HG03097 (cell line): ENCODE measurements around the gene PLPP4.
"Not testable (repeated sequence)": the region's sequence is repeated elsewhere in the genome, so short reads cannot be mapped to it uniquely, and the experiment has no call there.

Experiments used
- ATAC-seq: cut with Tn5 transposase; IDR thresholded peaks from one replicate; pipeline ENCODE4 v1.9.1; 2021; ENCODE audit not compliant: unreplicated experiment, low FRiP score

The PLPP4 gene

DNA sequence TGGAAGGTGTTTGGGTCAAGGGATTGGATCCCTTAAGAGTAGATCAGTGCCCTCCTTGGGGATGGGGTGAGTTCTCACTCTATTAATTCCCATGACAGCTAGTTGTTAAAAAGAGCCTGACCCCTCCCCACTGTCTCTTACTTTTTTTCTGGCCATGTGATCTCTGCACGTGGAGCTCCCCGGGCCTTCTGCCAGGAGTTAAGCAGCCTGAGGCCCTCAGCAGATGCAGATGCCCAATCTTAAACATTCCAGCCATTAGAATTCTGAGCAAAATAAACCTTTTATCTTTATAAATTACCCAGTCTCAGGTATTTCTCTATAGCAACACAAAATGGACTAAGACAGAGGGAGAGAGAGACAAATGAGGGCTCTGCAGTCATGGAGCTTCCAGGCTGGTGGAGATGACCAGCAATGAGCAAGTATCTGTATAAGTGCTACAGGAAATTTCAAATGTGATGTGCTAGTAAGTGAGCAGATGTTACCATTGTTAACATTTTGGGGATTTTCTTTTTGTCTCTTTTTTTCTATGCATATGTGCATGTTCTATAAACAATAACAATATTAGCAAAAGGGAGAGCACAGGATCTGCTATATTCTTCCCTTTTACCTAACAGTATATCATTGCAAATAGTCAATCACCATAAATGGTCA, 26.7 kb downstream of the PLPP4 start:
- no peak for ATAC-seq

GRCh38 chr10:120485946-120486345, 28.9 kb downstream of the PLPP4 start:
- ATAC-seq, result no peak

DNA sequence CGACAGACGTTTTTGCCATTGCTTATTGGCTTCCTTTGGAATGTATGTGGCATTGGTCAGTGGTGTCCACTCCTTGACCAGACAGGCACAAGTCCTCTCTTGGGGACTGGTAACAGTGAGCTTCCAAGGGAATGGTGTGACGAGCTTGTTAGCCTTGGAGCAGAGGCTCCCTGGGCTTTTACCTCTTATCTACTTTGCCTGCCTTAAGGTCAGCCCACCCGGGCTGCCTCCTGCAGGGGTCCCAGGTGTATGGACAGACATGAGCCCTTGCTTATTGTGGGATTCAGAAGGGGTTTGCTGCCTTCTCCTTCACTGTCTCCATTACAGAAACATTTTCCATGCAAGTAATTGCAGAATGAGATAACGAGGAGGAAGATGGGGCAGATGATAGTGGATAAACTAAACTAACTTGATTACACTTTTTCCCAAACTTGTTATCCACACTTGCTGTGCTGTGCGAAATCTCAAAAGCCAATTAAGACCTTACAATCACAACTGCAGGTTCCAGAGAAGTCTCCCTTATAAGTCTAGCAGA, 29.7 kb downstream of the PLPP4 start:
- ATAC-seq, result no peak

DNA sequence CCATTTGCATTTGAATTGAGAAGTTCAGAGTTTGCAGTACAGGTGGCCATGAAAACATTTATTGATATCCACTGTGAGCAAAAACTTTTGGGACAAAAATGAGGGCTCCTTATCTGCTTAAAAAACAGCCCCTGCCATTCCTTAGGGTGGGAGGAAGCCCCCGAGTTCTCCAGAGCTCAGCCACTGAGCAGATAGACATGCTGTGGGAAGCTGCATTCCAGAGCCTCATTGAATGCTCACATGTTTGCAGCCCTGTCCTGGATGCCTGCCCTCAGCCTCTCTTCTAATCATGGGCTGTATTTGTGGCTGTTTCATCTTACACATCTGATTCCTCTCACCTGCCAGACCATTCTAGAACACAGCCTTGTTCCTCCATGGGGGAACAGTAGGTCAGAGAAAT, 33.3 kb downstream of the PLPP4 start:
- no peak for ATAC-seq

- ATAC-seq, result no peak
These were observed 35.3 kb downstream of the PLPP4 start for GRCh38 chr10:120492346-120492745.

DNA sequence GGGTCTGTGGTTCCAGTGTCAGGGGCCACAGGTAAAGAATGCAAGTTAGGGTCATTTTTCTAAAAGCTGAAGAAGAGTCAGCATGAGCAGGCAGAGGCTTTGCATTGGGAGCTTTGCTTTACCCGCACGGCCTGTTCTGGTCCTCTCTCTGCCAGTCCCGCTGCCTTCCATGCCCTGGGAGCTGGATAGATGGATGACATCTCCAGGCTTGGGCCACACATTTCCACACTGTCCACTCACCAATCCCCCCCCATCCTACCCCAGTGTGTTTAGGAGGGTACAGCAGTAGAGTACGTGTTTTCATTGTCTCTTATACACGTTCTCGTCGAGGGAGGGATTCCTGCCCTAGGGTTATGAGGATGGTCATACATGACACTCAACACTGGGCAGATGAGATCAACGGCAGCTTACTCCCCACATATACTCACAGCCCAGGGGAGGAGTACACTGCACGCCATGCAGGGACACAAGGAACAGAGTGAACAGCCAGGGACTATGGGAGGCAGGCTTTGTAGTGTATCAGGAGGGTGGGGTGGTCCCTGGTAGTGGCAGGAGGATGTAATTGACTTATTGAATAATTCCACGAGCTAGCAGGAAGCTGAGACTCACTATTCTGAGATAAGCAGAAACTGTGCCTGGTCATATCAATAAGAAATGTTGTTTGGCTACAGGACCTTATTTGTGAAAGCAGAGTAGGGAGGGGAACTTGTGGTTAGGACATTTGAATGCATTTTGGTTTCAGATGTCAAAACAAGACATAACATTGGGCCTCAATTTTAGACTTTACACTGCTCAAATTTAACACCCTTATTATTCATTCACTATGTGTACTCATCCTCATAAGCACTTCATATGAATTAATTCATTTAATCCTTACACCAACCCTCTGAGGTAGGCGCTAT, 36.6 kb downstream of the PLPP4 start:
- ATAC-seq, result no peak

DNA sequence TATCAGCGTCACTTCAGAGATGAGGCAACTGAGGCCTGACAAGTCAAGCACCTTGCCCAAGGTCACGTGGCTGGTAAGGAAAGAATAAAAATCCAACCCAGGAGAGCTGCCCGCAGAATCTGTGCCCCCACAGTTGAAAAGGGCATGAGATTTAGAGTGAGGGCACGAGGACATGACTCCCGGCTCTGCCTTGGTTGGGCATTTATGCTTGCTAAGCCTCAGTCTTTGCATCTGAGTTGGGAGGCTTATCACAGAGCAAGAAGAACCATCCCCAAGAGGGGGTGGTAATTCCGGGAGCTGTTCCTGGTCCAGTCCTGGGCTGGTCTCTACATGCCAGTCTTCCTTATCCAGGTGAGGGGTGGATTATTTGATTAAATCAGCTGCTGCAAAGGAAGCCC, 37.3 kb downstream of the PLPP4 start:
- no peak for ATAC-seq

GRCh38 chr10:120495226-120496009, 38.4 kb downstream of the PLPP4 start:
- no peak for ATAC-seq

GRCh38 chr10:120499883-120500282, 42.9 kb downstream of the PLPP4 start:
- ATAC-seq, result no peak

GRCh38 chr10:120503689-120504088, 46.7 kb downstream of the PLPP4 start:
- ATAC-seq, result no peak

DNA sequence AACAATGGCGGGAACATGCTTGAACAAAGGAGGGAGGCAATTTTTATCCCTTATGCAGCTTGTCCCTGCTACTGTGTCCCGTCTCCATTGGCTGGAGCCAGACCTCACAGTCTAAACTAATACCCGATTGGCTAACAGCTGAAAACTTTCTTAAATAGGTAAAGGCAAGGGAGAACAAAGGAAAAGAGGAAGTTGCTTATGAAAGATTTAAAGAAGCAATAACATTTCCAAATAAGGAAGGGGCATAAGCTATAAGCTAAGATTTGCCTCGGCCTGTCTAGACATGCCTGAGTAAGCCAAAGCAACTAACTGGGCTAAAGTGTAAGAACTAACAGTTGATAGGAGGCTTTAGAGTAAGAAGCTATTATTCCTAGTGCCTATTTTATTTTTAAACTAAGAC, 47.2 kb downstream of the PLPP4 start:
- ATAC-seq, result not testable (repeated sequence)

DNA sequence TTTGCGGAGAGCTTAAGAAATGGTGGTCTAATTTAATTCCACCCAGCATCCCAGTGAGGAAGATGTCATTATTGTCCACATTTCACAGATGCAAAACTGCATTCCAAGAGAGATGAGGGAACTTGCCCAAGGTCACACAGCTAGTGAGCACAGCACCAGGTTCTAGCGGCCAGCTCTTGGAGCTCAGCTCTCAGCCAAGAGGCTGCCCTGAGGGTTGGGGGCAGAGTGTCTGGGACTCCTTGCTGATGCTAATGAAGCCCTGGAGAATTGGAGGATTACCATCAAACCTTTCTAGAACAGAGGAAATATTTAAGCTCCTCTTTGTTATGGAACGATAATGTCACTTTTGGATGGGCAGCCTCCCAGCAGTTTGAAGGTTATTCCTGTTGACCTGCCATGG, 48.0 kb downstream of the PLPP4 start:
- no peak for ATAC-seq

- ATAC-seq, result no peak
These were observed 48.8 kb downstream of the PLPP4 start for GRCh38 chr10:120505866-120506265.

DNA sequence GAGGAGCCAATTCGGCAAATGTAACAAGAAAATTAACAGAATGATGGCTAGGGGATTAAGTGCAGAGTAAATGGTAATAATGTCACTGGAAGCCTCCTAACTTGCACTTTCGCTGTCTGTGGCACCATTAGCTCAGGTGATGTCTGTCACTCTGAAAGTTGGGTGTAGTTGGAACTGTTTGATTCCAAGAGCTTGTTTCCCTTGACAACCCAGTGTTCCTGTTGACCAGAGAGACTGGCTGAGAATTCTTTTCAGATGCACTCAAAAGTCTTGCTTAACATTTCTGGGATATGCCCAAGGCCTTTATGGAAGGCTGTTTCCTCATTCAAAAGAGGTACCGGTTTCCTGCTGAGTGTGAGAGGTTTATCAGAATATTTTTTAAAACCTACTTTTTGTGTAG, 49.6 kb downstream of the PLPP4 start:
- no peak for ATAC-seq

DNA sequence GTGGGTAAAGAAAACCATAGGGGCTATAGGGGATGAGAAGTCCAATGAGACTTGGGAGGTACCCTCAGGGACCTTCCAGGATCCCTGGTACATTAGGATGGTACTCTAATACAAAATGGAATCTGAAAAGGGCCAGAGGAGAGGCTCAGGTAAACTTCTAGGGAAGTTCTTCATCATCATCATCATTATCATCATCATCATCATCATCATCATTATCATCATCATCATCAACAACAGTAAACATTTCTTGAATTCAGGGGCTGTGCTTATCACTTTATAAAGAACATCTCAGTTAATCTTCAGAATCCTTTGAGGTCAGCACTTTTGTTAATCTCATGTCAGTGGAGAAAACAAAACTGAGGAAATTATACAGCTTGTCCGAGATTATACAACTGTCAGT, 50.1 kb downstream of the PLPP4 start:
- ATAC-seq, result no peak

DNA sequence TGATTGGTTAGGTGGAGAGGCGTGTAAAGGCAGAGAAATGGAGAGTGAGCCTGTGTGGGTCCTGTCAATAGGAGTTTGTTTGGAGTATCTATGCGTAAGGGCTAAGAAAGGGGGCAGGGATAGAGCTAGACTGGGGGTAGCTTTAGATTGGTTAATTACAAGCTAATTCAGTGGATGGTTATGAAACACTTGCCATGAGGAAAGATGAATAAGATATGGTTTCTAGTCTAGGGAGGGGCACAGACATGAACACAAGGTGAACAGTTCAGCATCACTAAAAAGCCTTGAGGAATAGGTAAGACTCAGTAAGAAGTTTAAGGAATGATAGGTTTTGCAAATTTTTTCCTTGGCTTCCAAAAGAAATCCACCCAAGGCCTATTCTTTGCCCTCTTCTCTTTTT, 50.6 kb downstream of the PLPP4 start:
- ATAC-seq, result no peak

DNA sequence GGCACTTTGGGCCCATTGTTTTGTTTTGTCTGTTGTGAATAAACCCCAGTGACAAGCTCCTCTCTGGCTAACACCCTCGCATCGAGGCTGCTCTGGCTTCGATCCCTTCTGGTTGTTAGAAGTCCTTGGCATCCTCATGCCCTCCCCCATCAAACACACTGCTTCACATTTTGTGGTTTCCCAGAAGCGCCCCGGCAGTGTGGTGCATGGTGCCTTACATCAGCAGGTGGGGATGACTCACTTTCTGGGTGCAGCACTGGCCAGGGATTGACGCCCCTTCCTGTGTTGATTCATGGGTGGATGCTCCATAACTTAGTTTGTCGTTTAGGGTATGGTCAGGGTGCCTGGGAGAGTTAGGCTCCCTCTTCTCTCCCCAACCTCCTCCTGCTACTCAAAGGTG, 51.4 kb downstream of the PLPP4 start:
- no peak for ATAC-seq

DNA sequence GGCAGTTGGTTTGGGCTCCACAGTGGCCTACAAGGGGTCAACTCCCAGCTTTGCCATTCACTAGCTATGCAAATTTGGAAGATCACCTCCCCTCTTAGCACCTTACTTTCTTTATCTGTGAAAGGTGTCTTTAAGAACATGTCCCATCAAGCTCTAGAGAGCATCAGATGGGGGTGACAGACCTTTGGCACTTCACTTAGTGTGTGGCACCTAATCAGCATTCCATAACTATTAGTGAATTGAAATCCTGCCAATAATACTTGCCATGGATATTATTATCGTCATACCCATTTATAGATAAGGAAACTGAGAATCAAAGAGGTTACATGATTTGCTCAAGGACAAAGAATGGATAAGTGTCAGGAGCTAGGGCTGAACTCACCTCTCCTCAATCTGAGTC, 51.9 kb downstream of the PLPP4 start:
- ATAC-seq, result no peak

- ATAC-seq, result no peak
These were observed 54.1 kb downstream of the PLPP4 start for GRCh38 chr10:120511165-120511564.

- ATAC-seq, result no peak
These were observed 56.3 kb downstream of the PLPP4 start for GRCh38 chr10:120513307-120513796.
